CD4-positive, alpha-beta T cell treated with Interleukin-17A for 1 hour (primary cell): ENCODE measurements around the gene ROBO1.
"Not testable (repeated sequence)": the region's sequence is repeated elsewhere in the genome, so short reads cannot be mapped to it uniquely, and the experiment has no call there.

ENCODE experiments used
- DNase-seq: peaks from one replicate; pipeline ENCODE4 v3.0.0-alpha.2; 2020

Gene ROBO1

GRCh38 chr3:79543218-79543982, 224.4 kb downstream of the ROBO1 start:
- no peak for DNase-seq

GRCh38 chr3:79534727-79535126, 233.1 kb downstream of the ROBO1 start:
- DNase-seq, result no peak

GRCh38 chr3:79531566-79532295, 236.1 kb downstream of the ROBO1 start:
- no peak for DNase-seq

- DNase-seq, result no peak
Measured at GRCh38 chr3:79521221-79521848, 246.5 kb downstream of the ROBO1 start.

GRCh38 chr3:79517766-79518413, 249.9 kb downstream of the ROBO1 start:
- no peak for DNase-seq

- DNase-seq, result no peak
Measured at GRCh38 chr3:79516795-79517194, 251.0 kb downstream of the ROBO1 start.

GRCh38 chr3:79515072-79515471, 252.7 kb downstream of the ROBO1 start:
- DNase-seq, result no peak

GRCh38 chr3:79514069-79514468, 253.7 kb downstream of the ROBO1 start:
- no peak for DNase-seq

GRCh38 chr3:79506751-79507150, 261.0 kb downstream of the ROBO1 start:
- no peak for DNase-seq

GRCh38 chr3:79502216-79502681, 265.5 kb downstream of the ROBO1 start:
- not testable (repeated sequence) for DNase-seq

- DNase-seq, result no peak
Measured at GRCh38 chr3:79497447-79498111, 270.2 kb downstream of the ROBO1 start.

GRCh38 chr3:79491029-79491641, 276.7 kb downstream of the ROBO1 start:
- DNase-seq, result no peak

- no peak for DNase-seq
Measured at GRCh38 chr3:79490165-79491028, 277.4 kb downstream of the ROBO1 start.

- DNase-seq, result no peak
Measured at GRCh38 chr3:79488407-79488806, 279.4 kb downstream of the ROBO1 start.

GRCh38 chr3:79480746-79481145, 287.1 kb downstream of the ROBO1 start:
- DNase-seq, result no peak

GRCh38 chr3:79478620-79479019, 289.2 kb downstream of the ROBO1 start:
- no peak for DNase-seq

- DNase-seq, result no peak
Measured at GRCh38 chr3:79477242-79477641, 290.6 kb downstream of the ROBO1 start.

GRCh38 chr3:79473993-79474392, 293.8 kb downstream of the ROBO1 start:
- no peak for DNase-seq

GRCh38 chr3:79467721-79468120, 300.1 kb downstream of the ROBO1 start:
- DNase-seq, result no peak

- no peak for DNase-seq
Measured at GRCh38 chr3:79461129-79461792, 306.5 kb downstream of the ROBO1 start.

- no peak for DNase-seq
Measured at GRCh38 chr3:79453600-79453999, 314.2 kb downstream of the ROBO1 start.
